ENCODE results near the gene BRMS1L.
"Not testable (repeated sequence)": the region's sequence is repeated elsewhere in the genome, so short reads cannot be mapped to it uniquely, and the experiment has no call there.

The BRMS1L gene

DNA sequence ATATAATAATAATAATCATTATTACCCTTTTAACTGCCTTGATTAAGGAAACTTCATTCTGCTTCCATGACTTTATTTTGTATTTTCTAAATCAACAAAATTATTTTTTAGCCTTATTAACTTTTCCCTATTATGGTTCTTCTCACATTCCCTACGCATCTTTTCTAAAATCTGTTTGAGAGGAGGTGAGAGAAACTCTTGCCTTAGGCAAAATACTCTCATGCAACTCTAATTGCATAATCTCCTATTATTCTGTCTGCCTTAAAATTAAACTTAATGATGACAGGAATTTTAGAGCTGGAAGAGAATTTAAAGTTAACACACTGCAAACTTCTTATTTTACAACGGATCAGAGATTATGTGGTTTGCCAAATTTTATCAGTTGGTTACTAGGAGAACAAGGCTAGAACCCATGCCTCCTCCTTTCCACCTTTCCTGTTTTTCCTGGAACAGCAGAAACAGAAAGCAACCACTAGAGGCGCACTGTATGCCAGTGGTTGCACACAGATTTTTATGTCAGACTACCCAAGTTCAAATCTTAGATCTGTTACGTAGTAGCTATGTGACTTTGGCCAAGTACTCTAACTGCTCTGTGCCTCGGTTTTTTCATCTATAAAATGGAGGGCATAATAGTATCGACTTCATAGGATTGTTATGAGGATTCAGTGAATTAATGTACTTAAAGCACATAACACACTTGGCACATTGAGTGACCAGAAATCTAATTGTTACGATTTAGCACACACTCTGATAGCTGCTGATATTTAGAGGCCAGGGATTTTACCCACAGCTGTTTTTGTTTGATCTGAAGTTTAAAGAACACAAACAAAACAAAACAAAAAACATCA, 4.3 kb upstream of the BRMS1L start:
- peak; percentile 28 for DNase-seq

DNA sequence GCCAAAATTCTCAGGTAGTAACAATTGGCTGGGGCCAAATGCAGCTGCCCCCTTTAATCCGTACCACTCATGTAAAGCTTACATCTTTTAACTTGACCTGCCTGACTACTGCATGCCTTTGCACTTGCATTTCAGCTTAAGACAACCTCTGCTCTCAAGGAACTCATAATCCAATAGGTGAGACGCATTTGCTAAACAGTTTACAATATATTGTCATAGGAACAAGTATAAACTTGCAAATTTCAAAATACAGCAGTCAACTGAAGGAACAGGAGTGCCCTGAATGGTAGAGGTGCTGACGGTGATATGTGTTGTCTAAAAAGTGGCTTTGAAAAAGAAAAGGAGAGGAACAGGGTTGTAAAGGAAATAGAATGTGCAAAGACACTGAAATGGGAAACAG, 3.6 kb upstream of the BRMS1L start:
- DNase-seq: no peak

DNA sequence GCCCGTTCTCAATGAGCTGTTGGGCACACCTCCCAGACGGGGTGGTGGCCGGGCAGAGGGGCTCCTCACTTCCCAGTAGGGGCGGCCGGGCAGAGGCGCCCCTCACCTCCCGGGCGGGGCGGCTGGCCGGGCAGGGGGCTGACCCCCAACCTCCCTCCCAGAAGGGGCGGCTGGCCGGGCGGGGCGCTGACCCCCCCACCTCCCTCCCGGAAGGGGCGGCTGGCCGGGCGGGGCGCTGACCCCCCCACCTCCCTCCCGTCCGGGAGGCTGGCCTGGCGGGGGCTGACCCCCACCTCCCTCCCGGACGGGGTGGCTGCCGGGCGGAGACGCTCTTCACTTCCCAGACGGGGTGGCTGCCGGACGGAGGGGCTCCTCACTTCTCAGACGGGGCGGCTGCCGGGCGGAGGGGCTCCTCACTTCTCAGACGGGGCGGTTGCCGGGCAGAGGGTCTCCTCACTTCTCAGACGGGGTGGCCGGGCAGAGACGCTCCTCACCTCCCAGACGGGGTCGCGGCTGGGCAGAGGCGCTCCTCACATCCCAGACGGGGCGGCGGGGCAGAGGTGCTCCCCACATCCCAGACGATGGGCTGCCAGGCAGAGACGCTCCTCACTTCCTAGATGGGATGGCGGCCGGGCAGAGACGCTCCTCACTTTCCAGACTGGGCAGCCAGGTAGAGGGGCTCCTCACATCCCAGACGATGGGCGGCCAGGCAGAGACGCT, 1.5 kb upstream of the BRMS1L start:
- not testable (repeated sequence) for DNase-seq

DNA sequence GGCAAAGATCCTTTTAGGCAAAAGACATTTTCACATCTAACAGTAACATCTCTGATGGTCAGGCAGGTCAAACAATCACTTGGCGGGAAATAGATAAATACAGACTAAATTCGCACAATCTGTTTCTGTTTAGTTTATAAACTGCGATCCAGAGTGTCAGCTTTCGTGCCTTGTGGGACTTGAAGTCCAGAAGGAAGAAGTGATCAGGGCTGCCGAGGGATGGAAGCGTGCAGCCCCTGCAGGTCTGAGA, 245 bp upstream of the BRMS1L start:
- DNase-seq: no peak

DNA sequence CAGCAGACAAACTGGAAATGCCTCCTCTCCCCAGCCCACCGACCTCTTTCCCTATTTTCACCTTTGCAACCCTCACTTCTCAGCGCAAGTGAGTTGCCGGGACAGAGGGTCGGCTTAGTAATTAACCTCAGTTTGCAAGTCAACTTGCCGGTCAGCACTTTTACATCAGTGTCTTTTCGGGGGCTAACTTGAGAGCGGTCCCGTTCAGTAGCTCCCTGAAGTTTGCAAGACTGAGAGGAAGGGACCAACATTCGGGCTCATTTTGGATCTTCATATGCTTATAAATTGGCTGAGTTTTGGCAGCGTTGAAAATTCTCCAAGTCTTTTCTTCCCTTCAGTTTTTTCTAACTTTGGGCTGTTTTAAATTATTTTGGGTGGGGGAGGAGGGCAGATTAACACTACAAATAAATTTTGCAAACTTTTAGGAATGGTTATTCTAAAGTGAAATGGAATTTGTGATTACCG, 846 bp downstream of the BRMS1L start:
- DNase-seq: no peak

DNA sequence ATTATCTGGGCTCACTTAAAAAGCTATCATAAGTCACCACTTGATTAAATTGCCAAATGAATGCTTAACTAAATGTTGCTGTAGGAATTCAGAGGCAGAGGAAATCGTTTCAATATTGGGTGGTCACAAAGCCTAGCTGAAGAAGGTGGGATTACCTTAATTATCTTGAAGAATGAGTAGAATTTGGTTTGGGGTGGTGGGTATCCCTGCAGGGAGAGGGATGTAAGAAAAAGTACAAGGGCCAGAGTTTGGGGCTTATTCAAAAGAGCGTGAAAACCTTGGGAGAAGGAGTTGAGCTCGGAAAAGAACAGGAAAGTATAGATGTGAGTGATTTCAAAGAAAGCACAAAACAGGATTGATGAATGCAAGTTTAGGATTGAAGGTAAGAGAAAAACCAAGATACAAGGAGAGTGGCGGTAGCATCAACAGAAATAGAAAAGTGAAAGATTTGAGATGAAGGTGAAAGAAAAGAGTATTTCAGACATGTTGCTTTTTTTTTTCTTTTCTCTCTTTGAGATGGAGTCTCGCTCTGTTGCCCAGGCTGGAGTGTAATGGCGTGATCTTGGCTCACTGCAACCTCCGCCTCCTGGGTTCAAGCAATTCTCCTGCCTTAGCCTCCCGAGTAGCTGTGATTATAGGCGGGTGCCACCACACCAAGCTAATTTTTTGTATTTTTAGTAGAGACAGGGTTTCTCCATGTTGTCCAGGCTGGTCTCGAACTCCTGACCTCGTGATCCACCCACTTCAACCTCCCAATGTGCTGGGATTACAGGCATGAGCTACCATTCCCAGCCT, 1.7 kb downstream of the BRMS1L start:
- no peak for DNase-seq

DNA sequence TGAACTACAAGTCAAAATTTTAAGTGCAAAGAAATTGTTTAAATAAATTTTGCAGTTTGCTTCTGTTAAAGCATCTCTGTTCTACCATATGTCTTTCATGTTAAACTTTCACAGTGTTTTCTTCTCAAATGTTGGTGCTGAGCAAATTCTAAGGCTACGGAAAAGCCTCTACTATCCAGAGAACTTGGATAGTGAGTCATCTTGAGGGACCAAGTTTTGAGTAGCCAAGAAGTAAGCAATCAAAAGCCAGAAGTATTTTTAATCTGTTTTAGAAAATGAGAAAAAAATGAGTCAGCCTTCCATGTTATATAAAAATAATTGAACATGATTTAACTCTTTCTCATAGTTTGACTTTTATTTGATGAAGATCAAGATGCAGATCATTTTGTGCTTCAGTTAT, 3.3 kb downstream of the BRMS1L start:
- DNase-seq: peak; percentile 26

DNA sequence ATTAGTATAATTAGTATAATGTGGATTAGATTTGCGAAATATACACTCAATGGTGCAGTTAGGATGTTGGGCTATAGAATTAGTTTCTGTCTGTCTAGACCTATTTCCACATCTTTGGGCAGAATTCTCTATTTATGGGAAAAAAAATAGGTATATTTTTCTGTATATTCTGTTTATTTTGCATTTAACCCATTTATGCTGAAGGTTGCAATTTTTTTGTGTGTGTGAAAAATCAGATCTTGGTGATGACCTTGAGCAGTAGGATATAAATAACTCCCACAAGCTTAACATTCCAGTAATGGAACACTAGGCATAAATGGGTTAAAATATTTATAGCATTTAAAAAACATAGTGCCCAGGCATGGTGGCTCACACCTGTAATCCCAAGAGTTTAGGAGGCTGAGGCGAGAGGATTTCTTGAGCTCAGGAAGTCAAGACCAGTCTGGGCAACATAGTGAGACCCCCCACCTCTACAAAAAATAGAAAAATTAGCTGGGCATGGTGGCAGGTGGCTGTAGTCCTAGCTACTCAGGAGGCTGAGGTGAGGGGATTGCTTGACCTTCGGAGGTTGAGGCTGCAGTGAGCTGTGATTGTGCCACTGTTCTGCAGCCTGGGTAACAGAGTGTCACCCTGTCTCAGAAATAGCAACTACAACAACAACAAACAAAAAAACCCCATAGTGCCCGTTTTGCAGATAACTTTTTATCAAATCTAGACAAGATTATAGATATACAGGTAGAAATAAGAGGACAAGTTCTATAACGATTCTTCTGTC, 9.3 kb downstream of the BRMS1L start:
- no peak for DNase-seq

DNA sequence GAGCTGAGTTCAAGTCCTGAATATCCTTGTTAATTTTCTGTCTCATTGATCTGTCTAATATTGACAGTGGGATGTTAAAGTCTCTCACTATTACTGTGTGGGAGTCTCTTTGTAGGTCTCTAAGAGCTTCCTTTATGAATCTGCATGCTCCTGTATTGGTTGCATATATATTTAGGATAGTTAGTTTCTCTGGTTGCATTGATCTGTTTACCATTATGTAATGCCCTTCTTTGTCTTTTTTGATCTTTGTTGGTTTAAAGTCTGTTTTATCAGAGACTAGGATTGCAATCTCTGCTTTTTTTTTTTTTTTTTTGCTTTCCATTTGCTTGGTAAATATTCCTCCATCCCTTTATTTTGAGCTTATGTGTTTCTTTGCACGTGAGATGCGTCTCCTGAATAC, 15.6 kb downstream of the BRMS1L start:
- not testable (repeated sequence) for DNase-seq

DNA sequence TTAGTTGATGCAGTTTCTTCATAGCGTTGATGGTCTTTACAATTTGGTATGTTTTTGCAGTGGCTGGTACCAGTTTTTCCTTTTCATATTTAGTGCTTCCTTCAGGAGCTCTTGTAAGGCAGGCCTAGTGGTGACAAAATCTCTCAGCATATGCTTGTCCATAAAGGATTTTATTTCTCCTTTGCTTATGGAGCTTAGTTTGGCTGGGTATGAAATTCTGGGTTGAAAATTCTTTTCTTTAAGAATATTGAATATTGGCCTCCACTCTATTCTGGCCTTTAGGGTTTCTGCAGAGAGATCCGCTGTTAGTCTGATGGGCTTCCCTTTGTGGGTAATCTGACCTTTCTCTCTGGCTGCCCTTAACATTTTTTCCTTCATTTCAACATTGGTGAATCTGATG, 16.1 kb downstream of the BRMS1L start:
- not testable (repeated sequence) for DNase-seq

DNA sequence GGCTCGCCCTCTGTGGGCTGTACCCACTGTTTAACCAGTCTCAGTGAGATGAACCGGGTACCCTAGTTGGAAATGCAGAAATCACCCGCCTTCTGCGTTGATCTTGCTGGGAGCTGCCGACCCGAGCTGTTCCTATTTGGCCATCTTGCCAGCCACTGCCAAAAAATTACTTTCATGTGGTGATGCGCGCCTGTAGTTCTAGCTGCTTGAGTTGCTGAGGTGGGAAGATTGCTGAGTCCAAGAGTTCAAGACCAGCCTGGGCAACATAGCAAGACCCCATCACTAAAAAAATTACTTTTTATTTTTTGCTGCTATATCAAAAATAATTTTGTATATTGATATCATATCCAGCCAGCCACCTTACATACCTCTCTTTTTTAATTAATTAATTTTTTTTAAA, 18.4 kb downstream of the BRMS1L start:
- DNase-seq: no peak

DNA sequence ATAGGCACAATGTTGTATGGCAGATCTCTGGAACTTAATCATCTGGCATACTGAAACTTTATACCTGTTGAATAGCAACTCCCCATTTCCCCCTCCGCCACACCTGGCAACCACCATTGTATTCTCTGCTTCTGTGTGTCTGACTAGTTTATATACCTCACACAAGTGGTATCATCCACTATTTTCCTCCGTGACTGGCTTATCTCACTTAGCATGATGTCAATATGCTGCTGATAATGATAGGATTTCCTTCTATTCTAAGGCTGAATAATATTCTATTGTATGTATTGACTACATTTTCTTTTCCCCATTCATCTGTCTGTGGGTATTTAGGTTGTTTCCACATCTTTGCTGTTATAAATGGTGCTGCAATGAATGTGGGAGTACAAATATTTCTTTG, 21.5 kb downstream of the BRMS1L start:
- no peak for DNase-seq

DNA sequence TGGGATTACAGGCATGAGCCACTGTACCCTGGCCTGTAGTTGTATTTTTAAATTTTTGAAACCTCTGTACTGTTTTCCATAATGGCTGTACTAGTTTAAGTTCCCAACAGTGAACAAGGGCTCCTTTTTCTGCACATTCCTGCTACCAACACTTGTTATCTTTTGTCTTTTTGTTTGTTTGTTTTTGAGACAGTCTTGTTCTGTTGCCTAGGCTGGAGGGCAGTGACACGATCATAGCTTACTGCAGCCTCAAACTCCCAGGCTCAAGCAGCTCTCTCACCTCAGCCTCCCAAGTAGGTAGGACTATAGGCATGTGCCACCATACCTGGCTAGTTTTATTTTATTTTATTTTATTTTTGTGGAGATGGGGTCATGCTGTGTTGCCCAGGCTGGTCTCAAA, 23.0 kb downstream of the BRMS1L start:
- DNase-seq: no peak

DNA sequence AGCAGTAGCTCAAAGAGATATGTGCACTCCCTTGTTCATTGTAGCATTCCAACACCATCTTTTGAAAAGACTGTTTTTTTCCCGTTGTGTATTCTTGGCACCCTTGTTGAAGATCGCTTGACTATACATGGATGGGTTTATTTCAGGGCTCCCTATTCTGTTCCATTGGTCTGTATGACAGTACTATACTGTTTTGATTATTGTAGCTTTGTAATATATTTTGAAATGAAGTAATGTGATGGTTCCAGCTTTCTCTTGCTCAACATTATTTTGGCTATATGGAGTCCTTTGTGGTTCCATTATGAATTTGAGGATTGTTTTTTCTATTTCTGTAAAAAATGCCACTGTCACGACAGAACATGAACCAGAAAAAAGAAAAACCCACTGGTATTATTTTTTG, 25.7 kb downstream of the BRMS1L start:
- DNase-seq: no peak

DNA sequence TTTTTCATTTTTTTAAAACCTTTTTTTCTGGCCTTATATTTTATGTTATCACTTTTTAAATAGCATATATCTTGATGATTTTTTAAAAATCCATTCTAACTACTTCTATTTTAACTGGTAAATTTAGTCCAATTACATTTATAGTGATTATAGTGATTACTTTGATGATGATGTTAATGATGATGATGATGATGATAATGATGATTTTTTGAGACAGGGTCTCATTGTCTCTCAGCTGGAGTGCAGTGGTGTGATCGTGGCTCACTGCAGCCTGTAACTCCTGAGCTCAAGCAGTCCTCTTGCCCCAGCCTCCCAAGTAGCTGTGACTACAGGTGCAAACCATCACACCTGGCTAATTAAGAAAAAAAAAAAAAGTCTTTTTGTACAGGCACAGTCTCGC, 27.1 kb downstream of the BRMS1L start:
- DNase-seq: no peak

DNA sequence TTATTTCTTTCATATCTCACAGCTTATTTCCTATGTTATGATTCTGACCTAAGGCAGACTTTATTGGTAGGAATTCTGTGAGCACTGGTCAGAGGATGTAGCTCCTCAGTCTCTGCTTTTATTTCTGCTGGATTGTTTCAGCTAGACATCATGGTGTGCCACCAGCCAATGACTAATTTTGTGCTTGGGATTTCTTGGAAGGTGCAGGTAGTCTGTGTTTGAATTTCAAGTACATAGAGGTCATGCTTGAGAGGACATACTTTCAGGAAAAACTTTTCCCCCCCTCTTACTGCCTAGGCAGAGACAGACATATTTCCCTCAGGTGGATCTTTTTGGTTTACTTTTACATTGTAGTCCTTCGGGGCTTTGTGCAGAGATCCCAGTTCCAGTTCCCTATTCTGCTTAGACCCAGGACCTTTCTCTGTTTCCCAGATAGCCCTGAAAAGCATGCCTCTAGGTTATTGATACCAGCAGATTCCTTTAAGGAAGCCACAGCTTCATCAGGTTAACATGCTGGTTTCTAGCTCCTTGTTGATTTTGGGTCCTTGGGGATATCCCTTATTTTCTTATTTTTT, 28.6 kb downstream of the BRMS1L start:
- DNase-seq: no peak

DNA sequence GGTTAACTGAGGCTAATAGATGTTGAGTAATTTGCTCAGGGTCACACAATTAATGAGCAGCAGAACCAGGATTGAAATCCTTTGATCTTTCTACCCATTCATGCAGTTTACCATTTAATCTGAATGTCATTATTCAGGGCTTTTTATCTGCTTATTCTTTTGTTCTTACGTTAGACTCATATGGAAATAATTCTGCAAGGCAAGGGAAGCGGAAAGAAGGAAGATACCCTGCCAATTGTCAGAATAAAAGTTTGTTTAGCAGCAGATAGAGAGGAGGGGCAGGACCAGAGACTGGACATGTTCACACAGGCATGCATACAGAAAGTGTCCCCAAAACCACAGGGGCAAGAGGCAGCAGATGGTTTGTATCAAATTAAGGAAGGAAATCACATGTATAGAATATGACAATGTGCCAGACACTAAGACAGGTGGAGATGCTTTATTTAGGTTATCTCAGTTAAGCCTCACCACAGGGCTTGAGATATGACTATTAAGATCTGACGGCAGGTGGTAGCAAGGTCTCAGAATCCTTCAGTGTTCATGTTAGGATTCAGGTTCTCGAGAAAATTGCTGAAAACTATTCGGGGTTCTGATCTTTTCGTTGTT, 29.8 kb downstream of the BRMS1L start:
- no peak for DNase-seq

DNA sequence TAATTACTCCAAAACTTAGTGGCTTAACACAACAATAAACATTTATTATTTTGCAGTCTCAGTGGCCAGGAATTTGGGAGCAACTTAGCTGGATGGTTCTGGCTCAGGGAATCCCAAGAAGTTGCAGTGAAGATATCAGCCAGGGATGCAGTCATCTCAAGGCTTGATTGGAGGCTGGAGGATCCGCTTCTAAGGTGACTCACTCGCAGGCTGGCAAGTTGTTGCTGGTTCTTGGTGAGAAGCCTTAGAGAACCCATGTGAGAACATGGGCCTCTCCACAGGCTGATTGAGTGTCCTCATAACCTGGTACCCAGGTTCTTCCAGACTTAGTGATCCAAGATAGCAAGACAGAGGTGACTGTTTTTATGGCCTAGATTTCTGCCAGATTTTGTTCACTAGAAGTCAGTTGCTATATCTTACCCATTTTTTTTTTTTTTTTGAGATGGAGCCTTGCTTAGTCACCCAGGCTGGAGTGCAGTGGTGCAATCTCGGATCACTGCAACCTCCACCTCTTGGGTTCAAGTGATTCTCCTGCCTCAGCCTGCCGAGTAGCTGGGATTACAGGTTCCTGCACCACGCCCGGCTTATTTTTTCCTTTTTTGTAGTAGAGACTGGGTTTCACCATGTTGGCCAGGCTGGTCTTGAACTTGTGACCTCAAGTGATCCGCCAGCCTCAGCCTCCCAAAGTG, 32.5 kb downstream of the BRMS1L start:
- DNase-seq: peak; percentile 26

DNA sequence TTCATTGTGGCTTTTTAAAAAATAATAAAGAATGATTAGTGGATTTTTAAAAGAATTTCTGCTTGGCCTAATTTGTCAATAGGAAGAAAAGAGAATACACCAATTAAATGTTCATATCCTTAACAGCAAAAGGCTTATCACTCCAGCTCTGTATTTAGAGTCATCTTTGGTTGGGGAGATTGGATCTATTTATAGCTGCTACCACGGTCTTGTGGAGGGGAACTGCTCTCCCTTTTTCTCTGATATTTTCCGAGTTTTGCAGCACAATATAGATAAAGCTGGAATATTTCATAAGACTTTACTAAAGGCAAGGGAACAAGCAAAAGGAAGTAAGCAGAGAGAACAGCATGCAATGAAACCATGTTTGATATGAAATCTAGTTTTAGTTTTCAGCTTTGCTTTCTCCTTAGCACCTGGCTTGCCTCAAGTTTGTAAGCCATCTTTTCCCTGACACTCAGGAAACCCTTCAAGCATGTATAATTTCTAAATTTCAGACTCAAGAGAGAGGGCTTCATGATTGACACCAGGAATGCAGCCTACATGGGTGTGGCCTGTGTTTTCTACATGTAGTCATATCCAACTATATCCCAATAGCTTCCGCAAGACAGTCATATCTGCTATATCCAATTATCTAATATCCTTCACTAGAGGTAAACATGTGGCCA, 35.2 kb downstream of the BRMS1L start:
- DNase-seq: no peak

DNA sequence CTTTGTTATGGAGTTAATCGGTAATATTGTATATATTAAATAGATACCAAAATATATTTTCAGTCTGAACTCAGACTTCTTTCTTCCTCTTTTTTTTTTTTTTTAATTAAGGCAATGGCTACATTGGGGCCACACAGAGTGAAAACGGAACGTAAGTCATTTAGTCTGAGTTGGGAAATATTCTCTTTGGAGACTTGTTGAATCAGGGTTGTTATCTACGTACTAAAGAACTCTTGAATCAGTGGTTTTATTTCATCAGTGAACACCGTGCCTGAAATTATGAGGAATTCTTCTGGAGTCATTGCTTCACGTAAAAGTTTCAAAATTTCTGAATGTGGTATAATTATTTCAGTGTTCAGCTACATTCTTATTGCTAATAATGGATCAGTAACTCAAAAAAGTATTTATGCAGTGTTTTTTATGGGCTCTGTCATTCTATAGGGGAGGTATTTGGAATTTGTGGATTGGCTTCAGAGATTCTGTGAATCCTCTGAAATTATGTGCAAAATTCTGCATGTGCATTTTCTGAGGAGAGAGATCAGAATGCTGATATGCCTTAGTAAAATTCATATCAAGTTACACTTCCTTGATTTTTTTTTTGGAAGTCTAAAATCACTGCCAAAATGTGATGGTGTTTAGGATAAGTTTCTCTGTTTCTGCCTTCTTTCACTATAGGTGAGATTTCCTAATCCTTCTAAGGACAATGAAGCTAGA, 39.6 kb downstream of the BRMS1L start:
- no peak for DNase-seq
